Uterus (tissue), 2 donors: ENCODE results near the gene APOLD1.

Experiments
- CTCF ChIP-seq, 4 experiments: fragments of 200-600 bp in 2 of 4; fragments of 450-650 bp in 2 of 4; sonication (generic) in 2 of 4; IDR thresholded peaks; one replicate each; pipeline ENCODE4 v1.5.1; 2016 to 2019; ENCODE audit warnings: antibody characterized with exemption in 4 of 4, mild to moderate bottlenecking in 2 of 4, moderate library complexity in 1 of 4
- POLR2A ChIP-seq, 2 donors: fragments of 450-650 bp; IDR thresholded peaks; one replicate each; pipeline ENCODE4 v1.6.1; 2016; ENCODE audit warnings: antibody characterized with exemption in 2 of 2, mild to moderate bottlenecking in 1 of 2, moderate library complexity in 1 of 2

GRCh38 chr12:12812174-12812573, 26.7 kb downstream of the APOLD1 start:
- no peak for TF ChIP-seq POLR2A (IDR thresholded peaks at IDR 0.05)
- TF ChIP-seq CTCF (IDR thresholded peaks at IDR 0.05): no peak
